H7 (cell line): Measurements from ENCODE around the gene HEPHL1. TPM values are rescaled to one million over a fixed set of nuclear protein-coding genes. Genes with fewer than 3 reads are reported as not detected.
A peak's percentile ranks its signal among the peaks of the same experiment; 100 is the strongest.

ENCODE experiments used
- DNase-seq: peaks from one replicate; pipeline ENCODE4 v3.0.0; 2012
- H3K27me3 ChIP-seq: 2 replicates; pipeline ENCODE4 v1.6.0; 2011; ENCODE audit warnings: mild to moderate bottlenecking, low read length; ENCODE audit not compliant: control insufficient read depth, insufficient read depth
- H3K36me3 ChIP-seq: replicated peaks from 2 replicates; pipeline ENCODE4 v1.5.1; 2011; ENCODE audit warnings: low read length; ENCODE audit not compliant: control insufficient read depth, insufficient read depth
- H3K4me3 ChIP-seq: 2 replicates; pipeline ENCODE4 v1.5.1; 2011; ENCODE audit warnings: low read depth, mild to moderate bottlenecking, control low read depth, low read length, moderate library complexity; ENCODE audit not compliant: insufficient read depth
- total RNA-seq: library from RNA; depleted of rRNA; stranded (reverse); fragments of >200 nt; shearing (Covaris generic); gene quantifications from 2 replicates; pipeline ENCODE4 v1.2.3, GENCODE V29; 2014

HEPHL1 gene
- total RNA-seq, 1 experiment from 2014 or later, result not detected

GRCh38 chr11:94125407-94126115, 104.4 kb downstream of the HEPHL1 start:
- Histone ChIP-seq H3K27me3 (no peaks in the 10 kb centered on the region), H3K36me3 (no peaks in the 10 kb centered on the region), H3K4me3 (no peak overlapping the region)
- no peak for DNase-seq

- peak overlapping the region; percentile 95; the same call in 1 of the 2 replicates for H3K4me3 ChIP-seq
- no peak for DNase-seq
- H3K27me3 ChIP-seq, result no peaks in the 10 kb centered on the region
- no peaks in the 10 kb centered on the region for H3K36me3 ChIP-seq
Observed at GRCh38 chr11:94127638-94128037, 106.5 kb downstream of the HEPHL1 start.

- H3K36me3 ChIP-seq, result no peaks in the 10 kb centered on the region
- peak overlapping the region; percentile 95 for H3K4me3 ChIP-seq
- DNase-seq, result peak; percentile 55
- H3K27me3 ChIP-seq, result no peaks in the 10 kb centered on the region
Observed at GRCh38 chr11:94128291-94128745, 107.2 kb downstream of the HEPHL1 start.

- H3K36me3 ChIP-seq, result no peaks in the 10 kb centered on the region
Observed at GRCh38 chr11:94128746-94129511, 107.8 kb downstream of the HEPHL1 start, which contains the start of gene PANX1. Gene PANX1, plus strand, starts transcription at chr11:94128841. Its CDS starts 472 bp downstream, at chr11:94129313.

GRCh38 chr11:94129512-94130297, 108.6 kb downstream of the HEPHL1 start:
- H3K4me3 ChIP-seq, result peak overlapping the region; percentile 95
- no peak for DNase-seq
- H3K36me3 ChIP-seq, result no peaks in the 10 kb centered on the region
- H3K27me3 ChIP-seq, result no peaks in the 10 kb centered on the region

More at GRCh38 chr11:94128746-94129511, 107.8 kb downstream of the HEPHL1 start, which contains the start of gene PANX1:
- peak within 1 kb of the TSS; percentile 95 for H3K4me3 ChIP-seq
- H3K27me3 ChIP-seq, result no peaks in the 10 kb centered on the region
- DNase-seq, result peak; percentile 89

GRCh38 chr11:94130298-94131046, 109.3 kb downstream of the HEPHL1 start:
- Histone ChIP-seq H3K4me3 (peak overlapping the region; percentile 95), H3K36me3 (no peaks in the 10 kb centered on the region), H3K27me3 (no peaks in the 10 kb centered on the region)
- no peak for DNase-seq

- Histone ChIP-seq H3K4me3 (no peak overlapping the region), H3K27me3 (no peaks in the 10 kb centered on the region), H3K36me3 (no peaks in the 10 kb centered on the region)
- no peak for DNase-seq
Observed at GRCh38 chr11:94131047-94131717, 110.0 kb downstream of the HEPHL1 start.

- DNase-seq, result no peak
- Histone ChIP-seq H3K36me3 (no peaks in the 10 kb centered on the region), H3K4me3 (no peak overlapping the region), H3K27me3 (no peaks in the 10 kb centered on the region)
Observed at GRCh38 chr11:94131718-94132115, 110.6 kb downstream of the HEPHL1 start.

GRCh38 chr11:94132152-94132558, 111.0 kb downstream of the HEPHL1 start:
- no peak for DNase-seq
- H3K36me3 ChIP-seq, result no peaks in the 10 kb centered on the region
- H3K4me3 ChIP-seq, result no peak overlapping the region
- H3K27me3 ChIP-seq, result no peaks in the 10 kb centered on the region

- Histone ChIP-seq H3K36me3 (no peaks in the 10 kb centered on the region), H3K4me3 (no peak overlapping the region), H3K27me3 (no peaks in the 10 kb centered on the region)
- no peak for DNase-seq
Observed at GRCh38 chr11:94132823-94133408, 111.8 kb downstream of the HEPHL1 start.

GRCh38 chr11:94133752-94134151, 112.6 kb downstream of the HEPHL1 start:
- no peak overlapping the region for H3K4me3 ChIP-seq
- no peak for DNase-seq
- H3K27me3 ChIP-seq, result no peaks in the 10 kb centered on the region
- no peaks in the 10 kb centered on the region for H3K36me3 ChIP-seq

GRCh38 chr11:94134651-94135512, 113.7 kb downstream of the HEPHL1 start:
- H3K27me3 ChIP-seq, result no peaks in the 10 kb centered on the region
- DNase-seq, result no peak
- no peaks in the 10 kb centered on the region for H3K36me3 ChIP-seq
- no peak overlapping the region for H3K4me3 ChIP-seq
